Mesenchymal stem cell (in vitro differentiated cells and primary cell): ENCODE measurements around the gene TUBA3E.

Source experiments
- DNase-seq: peaks from one replicate; pipeline ENCODE4 v3.0.0-alpha.2; 2013
- H2AFZ ChIP-seq: one replicate; pipeline ENCODE4 v1.6.1; 2013; ENCODE audit warnings: low read depth, mild to moderate bottlenecking, control low read depth, inconsistent platforms, low read length, moderate library complexity
- H2AK5ac ChIP-seq: 2 replicates; pipeline ENCODE4 v1.6.1; 2013; ENCODE audit warnings: low read length, moderate library complexity, mild to moderate bottlenecking, inconsistent platforms; ENCODE audit not compliant: severe bottlenecking
- H2BK120ac ChIP-seq: one replicate; pipeline ENCODE4 v1.6.1; 2013; ENCODE audit warnings: low read depth, mild to moderate bottlenecking, inconsistent platforms, low read length, moderate library complexity
- H2BK12ac ChIP-seq, 2 experiments: one replicate each; pipeline ENCODE4 v1.6.1; 2013; ENCODE audit warnings: inconsistent platforms in 2 of 2, low read length in 2 of 2, mild to moderate bottlenecking in 2 of 2, moderate library complexity in 2 of 2, control low read depth in 1 of 2
- H2BK15ac ChIP-seq: one replicate; pipeline ENCODE4 v1.6.1; 2013; ENCODE audit warnings: mild to moderate bottlenecking, low read depth, inconsistent platforms; ENCODE audit not compliant: poor library complexity, severe bottlenecking
- H2BK5ac ChIP-seq: 2 replicates; pipeline ENCODE4 v1.6.1; 2013; ENCODE audit warnings: low read depth, mild to moderate bottlenecking, low read length, control low read depth, inconsistent platforms; ENCODE audit not compliant: poor library complexity, severe bottlenecking
- H3K14ac ChIP-seq, 2 experiments: one replicate each; pipeline ENCODE4 v1.6.1; 2013; ENCODE audit warnings: inconsistent platforms in 2 of 2, low read length in 2 of 2, control low read depth in 1 of 2, mild to moderate bottlenecking in 1 of 2, moderate library complexity in 1 of 2
- H3K18ac ChIP-seq, 2 experiments: one replicate each; pipeline ENCODE4 v1.6.1; 2013; ENCODE audit warnings: inconsistent platforms in 2 of 2, low read length in 2 of 2, control low read depth in 1 of 2, low read depth in 1 of 2, mild to moderate bottlenecking in 1 of 2
- H3K23ac ChIP-seq, 2 experiments: one replicate each; pipeline ENCODE4 v1.6.1; 2013; ENCODE audit warnings: inconsistent platforms in 2 of 2, low read length in 2 of 2, mild to moderate bottlenecking in 2 of 2, moderate library complexity in 2 of 2, control low read depth in 1 of 2
- H3K27ac ChIP-seq: 2 replicates; pipeline ENCODE4 v1.5.1; 2013; ENCODE audit warnings: mild to moderate bottlenecking, moderate library complexity, low read length, control low read depth, inconsistent platforms; ENCODE audit not compliant: poor library complexity, severe bottlenecking
- H3K27me3 ChIP-seq, 2 experiments: 2 replicates each; pipeline versions ENCODE4 v1.6.1 to v1.7.0; 2013; ENCODE audit warnings: low read length in 2 of 2, mild to moderate bottlenecking in 2 of 2, moderate library complexity in 2 of 2, control low read depth in 1 of 2, inconsistent platforms in 1 of 2; ENCODE audit not compliant: control insufficient read depth in 1 of 2, insufficient read depth in 1 of 2
- H3K36me3 ChIP-seq, 2 experiments: 2 replicates each; pipeline versions ENCODE4 v1.6.1 to v1.7.0; 2013; ENCODE audit warnings: low read length in 2 of 2, control low read depth in 1 of 2, inconsistent platforms in 1 of 2, low read depth in 1 of 2, mild to moderate bottlenecking in 1 of 2; ENCODE audit not compliant: insufficient read depth in 2 of 2, control insufficient read depth in 1 of 2
- H3K4ac ChIP-seq, 2 experiments: one replicate each; pipeline ENCODE4 v1.6.1; 2013; ENCODE audit warnings: inconsistent platforms in 2 of 2, low read length in 2 of 2, mild to moderate bottlenecking in 2 of 2, moderate library complexity in 2 of 2, control low read depth in 1 of 2, low read depth in 1 of 2
- H3K4me1 ChIP-seq: 2 replicates; pipeline ENCODE4 v1.6.1; 2013; ENCODE audit warnings: low read depth, low read length, control low read depth; ENCODE audit not compliant: control insufficient read depth, insufficient read depth
- H3K4me2 ChIP-seq: 2 replicates; pipeline ENCODE4 v1.6.1; 2013; ENCODE audit warnings: low read length, mild to moderate bottlenecking, inconsistent platforms; ENCODE audit not compliant: poor library complexity, severe bottlenecking
- H3K4me3 ChIP-seq, 2 experiments: 2 replicates each; pipeline versions ENCODE4 v1.5.1 to v1.7.0; 2013; ENCODE audit warnings: low read length in 2 of 2, mild to moderate bottlenecking in 2 of 2, control low read depth in 1 of 2, low read depth in 1 of 2; ENCODE audit not compliant: insufficient read depth in 1 of 2
- H3K79me1 ChIP-seq: replicated peaks from 2 replicates; pipeline ENCODE4 v1.6.1; 2013; ENCODE audit warnings: mild to moderate bottlenecking, control low read depth, low read length, inconsistent platforms; ENCODE audit not compliant: poor library complexity, severe bottlenecking
- H3K9ac ChIP-seq: 2 replicates; pipeline ENCODE4 v1.7.0; 2013; ENCODE audit warnings: mild to moderate bottlenecking, low read length, moderate library complexity
- H3K9me3 ChIP-seq: 2 replicates; pipeline ENCODE4 v1.7.0; 2013; ENCODE audit warnings: mild to moderate bottlenecking, low read length; ENCODE audit not compliant: control insufficient read depth
- H4K8ac ChIP-seq: one replicate; pipeline ENCODE4 v1.6.1; 2013; ENCODE audit warnings: inconsistent platforms, mild to moderate bottlenecking, low read length, moderate library complexity
- H4K91ac ChIP-seq: one replicate; pipeline ENCODE4 v1.6.1; 2013; ENCODE audit warnings: mild to moderate bottlenecking, low read length, inconsistent platforms
- WGBS: methylation state at CpG from one replicate; pipeline ENCODE4 v1.1.7; 2013; ENCODE audit warnings: mixed read lengths; 5-methylcytosine and 5-hydroxymethylcytosine counted together

Gene TUBA3E

GRCh38 chr2:130186391-130186790 is 11.8 kb downstream of the TUBA3E start:
- no peak overlapping the region for H3K23ac ChIP-seq
- no peak overlapping the region for H4K8ac ChIP-seq
- no peak overlapping the region for H2BK12ac ChIP-seq
- H2BK15ac ChIP-seq, result no peak overlapping the region
- H2AK5ac ChIP-seq, result no peak overlapping the region
- no peak overlapping the region for H3K4me2 ChIP-seq
- no peak overlapping the region for H3K14ac ChIP-seq
- H3K27me3 ChIP-seq, result no peaks in the 10 kb centered on the region
- H3K4me3 ChIP-seq, result no peak overlapping the region
- H4K91ac ChIP-seq, result no peak overlapping the region
- no peak overlapping the region for H3K27ac ChIP-seq
- peaks cover 25% of the 10 kb centered on the region for H3K79me1 ChIP-seq
- H3K18ac ChIP-seq, result no peak overlapping the region
- peaks cover 27% of the 10 kb centered on the region for H3K4me1 ChIP-seq
- peaks cover 0 to 37% of the 10 kb centered on the region in 2 experiments for H3K36me3 ChIP-seq
- H2BK120ac ChIP-seq, result no peak overlapping the region
- H2AFZ ChIP-seq, result no peak overlapping the region
- no peak overlapping the region for H2BK5ac ChIP-seq
- 96% methylated on average over 5 of the region's 5 CpGs for WGBS
- no peak overlapping the region for H3K4ac ChIP-seq
- H3K9me3 ChIP-seq, result no peaks in the 10 kb centered on the region
- H3K9ac ChIP-seq, result no peak overlapping the region
- no peak for DNase-seq

- peaks cover 25% of the 10 kb centered on the region for H3K79me1 ChIP-seq
- H3K4me3 ChIP-seq, result no peak overlapping the region
- H3K36me3 ChIP-seq, result peaks cover 0 to 33% of the 10 kb centered on the region in 2 experiments
- H3K4ac ChIP-seq, result no peak overlapping the region
- no peak overlapping the region for H4K91ac ChIP-seq
- DNase-seq, result no peak
- H3K27ac ChIP-seq, result no peak overlapping the region
- 96% methylated on average over 4 of the region's 4 CpGs for WGBS
- no peak overlapping the region for H2AK5ac ChIP-seq
- no peak overlapping the region for H2BK120ac ChIP-seq
- H3K27me3 ChIP-seq, result no peaks in the 10 kb centered on the region
- H3K4me1 ChIP-seq, result peaks cover 27% of the 10 kb centered on the region
- H2AFZ ChIP-seq, result no peak overlapping the region
- H3K4me2 ChIP-seq, result no peak overlapping the region
- H3K9ac ChIP-seq, result no peak overlapping the region
- no peak overlapping the region for H2BK12ac ChIP-seq
- no peak overlapping the region for H3K18ac ChIP-seq
- no peak overlapping the region for H2BK5ac ChIP-seq
- H3K23ac ChIP-seq, result no peak overlapping the region
- H3K9me3 ChIP-seq, result no peaks in the 10 kb centered on the region
- H3K14ac ChIP-seq, result no peak overlapping the region
- no peak overlapping the region for H2BK15ac ChIP-seq
- no peak overlapping the region for H4K8ac ChIP-seq
Observed at GRCh38 chr2:130185896-130186295, 12.3 kb downstream of the TUBA3E start.

- no peak overlapping the region for H3K9ac ChIP-seq
- no peak for DNase-seq
- no peak overlapping the region for H4K91ac ChIP-seq
- H3K14ac ChIP-seq, result no peak overlapping the region
- no peak overlapping the region for H2BK120ac ChIP-seq
- H3K4me1 ChIP-seq, result peaks cover 28% of the 10 kb centered on the region
- H2AK5ac ChIP-seq, result no peak overlapping the region
- H3K79me1 ChIP-seq, result peaks cover 25% of the 10 kb centered on the region
- no peak overlapping the region for H3K18ac ChIP-seq
- H3K4me2 ChIP-seq, result no peak overlapping the region
- H3K4ac ChIP-seq, result no peak overlapping the region
- H2BK15ac ChIP-seq, result no peak overlapping the region
- no peak overlapping the region for H3K23ac ChIP-seq
- peaks cover 0 to 32% of the 10 kb centered on the region in 2 experiments for H3K36me3 ChIP-seq
- H4K8ac ChIP-seq, result no peak overlapping the region
- no peaks in the 10 kb centered on the region for H3K27me3 ChIP-seq
- H2AFZ ChIP-seq, result no peak overlapping the region
- H3K9me3 ChIP-seq, result no peaks in the 10 kb centered on the region
- no peak overlapping the region for H3K27ac ChIP-seq
- H2BK5ac ChIP-seq, result no peak overlapping the region
- no peak overlapping the region for H2BK12ac ChIP-seq
- H3K4me3 ChIP-seq, result no peak overlapping the region
- WGBS, result 98% methylated on average over 2 of the region's 10 CpGs
Observed at GRCh38 chr2:130185436-130185835, 12.8 kb downstream of the TUBA3E start.

- no peak overlapping the region for H2BK120ac ChIP-seq
- no peak overlapping the region for H3K14ac ChIP-seq
- H2AFZ ChIP-seq, result no peak overlapping the region
- H3K4me2 ChIP-seq, result peak overlapping the region; percentile 86
- 69% methylated on average over 26 of the region's 26 CpGs for WGBS
- H4K91ac ChIP-seq, result no peak overlapping the region
- H2BK15ac ChIP-seq, result no peak overlapping the region
- H3K27ac ChIP-seq, result peak overlapping the region; percentile 55
- peaks cover 36% of the 10 kb centered on the region for H3K4me1 ChIP-seq
- H3K36me3 ChIP-seq, result peaks cover 0 to 23% of the 10 kb centered on the region in 2 experiments
- no peak overlapping the region for H2AK5ac ChIP-seq
- H3K4me3 ChIP-seq, result peak overlapping the region in 1 of 2 experiments; percentile 94
- H3K23ac ChIP-seq, result no peak overlapping the region
- no peaks in the 10 kb centered on the region for H3K9me3 ChIP-seq
- no peak overlapping the region for H2BK12ac ChIP-seq
- H3K27me3 ChIP-seq, result no peaks in the 10 kb centered on the region
- no peak overlapping the region for H3K4ac ChIP-seq
- no peak overlapping the region for H2BK5ac ChIP-seq
- peak overlapping the region; percentile 66 for H4K8ac ChIP-seq
- H3K18ac ChIP-seq, result peak overlapping the region in 1 of 2 experiments; percentile 49
- peaks cover 16% of the 10 kb centered on the region for H3K79me1 ChIP-seq
- peak; percentile 19 for DNase-seq
- H3K9ac ChIP-seq, result peak overlapping the region; percentile 87
Observed at GRCh38 chr2:130183512-130184373, 14.5 kb downstream of the TUBA3E start.
